Naive thymus-derived CD4-positive, alpha-beta T cell (primary cell): ENCODE results near the gene WDR37. TPM values are rescaled to one million over a fixed set of nuclear protein-coding genes. Genes with fewer than 3 reads are reported as not detected.

Experiments
- ATAC-seq: fragments of 150-1000 bp; cut with Tn5 transposase; 2 replicates; pipeline ENCODE4 v1.10.0; 2021; ENCODE audit warnings: mild to moderate bottlenecking, moderate library complexity
- CTCF ChIA-PET: fragments of 350-600 bp; sonication (Branson Sonifier 250); formaldehyde crosslinking; loops from one replicate; lab custom pipeline; 2021; ENCODE audit warnings: antibody characterized with exemption; lab: Charles Lee
- POLR2A ChIA-PET: fragments of 350-600 bp; sonication (Branson Sonifier 250); formaldehyde crosslinking; loops from one replicate; lab custom pipeline; 2021; ENCODE audit warnings: antibody characterized with exemption, inconsistent platforms; lab: Charles Lee
- DNase-seq, 9 donors: peaks; one replicate each; pipeline versions ENCODE4 v3.0.0 to v3.0.0-alpha.2; 2020 to 2022; ENCODE audit warnings: mixed read lengths in 1 of 9
- H3K27ac ChIP-seq: one replicate; pipeline ENCODE4 v1.7.0; 2013; ENCODE audit warnings: mild to moderate bottlenecking, low read depth, low read length, moderate library complexity
- H3K27me3 ChIP-seq, 2 donors: one replicate each; pipeline ENCODE4 v1.7.0; 2013; ENCODE audit warnings: low read length in 2 of 2, mild to moderate bottlenecking in 2 of 2, moderate library complexity in 2 of 2; ENCODE audit not compliant: control insufficient read depth in 2 of 2, insufficient read depth in 2 of 2
- H3K36me3 ChIP-seq, 3 experiments: 1 replicate in 2 of 3; 2 replicates in 1 of 3; pipeline ENCODE4 v1.7.0; 2013; ENCODE audit warnings: low read length in 3 of 3, mild to moderate bottlenecking in 3 of 3, moderate library complexity in 1 of 3; ENCODE audit not compliant: insufficient read depth in 3 of 3, control insufficient read depth in 2 of 3
- H3K4me1 ChIP-seq, 2 donors: one replicate each; pipeline ENCODE4 v1.7.0; 2013; ENCODE audit warnings: low read length in 2 of 2, mild to moderate bottlenecking in 2 of 2, moderate library complexity in 1 of 2; ENCODE audit not compliant: control insufficient read depth in 2 of 2, insufficient read depth in 2 of 2
- H3K4me3 ChIP-seq: 2 replicates; pipeline ENCODE4 v1.7.0; 2013; ENCODE audit warnings: mild to moderate bottlenecking, low read length
- H3K9me3 ChIP-seq, 3 experiments: 1 replicate in 2 of 3; 2 replicates in 1 of 3; pipeline ENCODE4 v1.7.0; 2013; ENCODE audit warnings: low read length in 3 of 3; ENCODE audit not compliant: control insufficient read depth in 2 of 3
- H3K27ac Mint-ChIP-seq, 9 donors: one replicate each; pipeline ENCODE4 v1.8.0; 2020 to 2022; ENCODE audit warnings: mixed read lengths in 9 of 9, mild to moderate bottlenecking in 8 of 9, moderate library complexity in 5 of 9, inconsistent platforms in 2 of 9
- H3K27me3 Mint-ChIP-seq, 5 donors: one replicate each; pipeline ENCODE4 v1.8.0; 2021 to 2022; ENCODE audit warnings: mixed read lengths in 5 of 5, mild to moderate bottlenecking in 1 of 5
- H3K36me3 Mint-ChIP-seq, 5 donors: one replicate each; pipeline ENCODE4 v1.8.0; 2020 to 2022; ENCODE audit warnings: mixed read lengths in 5 of 5, mild to moderate bottlenecking in 3 of 5, inconsistent platforms in 1 of 5
- H3K4me1 Mint-ChIP-seq, 7 donors: one replicate each; pipeline ENCODE4 v1.8.0; 2020 to 2022; ENCODE audit warnings: mixed read lengths in 7 of 7, mild to moderate bottlenecking in 3 of 7, inconsistent platforms in 1 of 7
- H3K4me3 Mint-ChIP-seq, 10 donors: one replicate each; pipeline ENCODE4 v1.8.0; 2020 to 2022; ENCODE audit warnings: mild to moderate bottlenecking in 10 of 10, mixed read lengths in 10 of 10, moderate library complexity in 6 of 10, inconsistent platforms in 2 of 10
- H3K9me3 Mint-ChIP-seq, 11 donors: one replicate each; pipeline ENCODE4 v1.8.0; 2020 to 2022; ENCODE audit warnings: mixed read lengths in 11 of 11, mild to moderate bottlenecking in 4 of 11, inconsistent platforms in 1 of 11, moderate library complexity in 1 of 11
- intact Hi-C, 2 donors: fragments of 100-400 bp; cut with micrococcal nuclease; formaldehyde crosslinking; loops; one replicate each; pipeline ENCODE4 v1.15.1; 2023
- polyA plus RNA-seq, 2 donors: library from polyadenylated mRNA; unstranded; fragments of 300-500 nt; fragmentation: Illumina TruSeq; gene quantifications; one replicate each; pipeline ENCODE4 v1.2.3, GENCODE V29; 2021
- total RNA-seq, 6 experiments: library from RNA in 5 of 6; stranded (reverse) in 5 of 6; gene quantifications; 1 replicate in 5 of 6; 2 replicates in 1 of 6; pipeline ENCODE4 v1.2.3 and lab custom pipeline; 2021 to 2026

The WDR37 gene
- total and polyA plus RNA-seq, 7 experiments from 2014 or later, result 16.9 to 52.6 (median 35.8) TPM

DNA sequence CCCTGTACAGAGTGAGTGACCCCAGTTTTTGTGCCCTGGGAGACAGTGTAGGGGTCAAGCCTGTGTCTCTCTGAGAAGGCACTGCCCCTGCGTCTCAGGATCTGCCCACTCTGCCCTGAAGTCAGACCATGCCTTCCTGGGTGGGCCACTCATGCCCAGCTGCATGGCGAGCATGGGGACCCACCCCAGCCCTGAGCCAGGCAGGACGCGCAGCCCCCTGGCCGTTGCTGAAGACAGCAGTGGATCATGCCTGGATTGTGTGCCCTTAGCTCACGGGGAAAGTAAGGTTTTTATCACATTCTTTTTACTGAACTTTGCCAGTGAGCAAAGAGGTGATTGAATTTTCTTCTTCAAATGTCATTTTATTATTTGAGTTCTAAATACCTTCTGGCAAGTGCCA is 66.2 kb downstream of the WDR37 start:
- H3K4me3 ChIP-seq, result no peak overlapping the region
- ChIA-PET POLR2A (interaction anchor here (1.1 kb wide), 1 partner anchor 14 kb away, joined by 3 read pairs; no protein-coding TSS in a partner anchor), CTCF (no interaction called here)
- H3K9me3 ChIP-seq, result no peaks in the 10 kb centered on the region
- Mint-ChIP-seq H3K27ac (peak overlapping the region in 7 of 9 donors; percentile 2 to 83 (median 69)), H3K4me3 (no peak overlapping the region), H3K4me1 (peaks cover 12 to 62% (median 51%) of the 10 kb centered on the region in 7 donors), H3K36me3 (peaks cover 19 to 83% (median 48%) of the 10 kb centered on the region in 5 donors), H3K27me3 (no peaks in the 10 kb centered on the region), H3K9me3 (peaks cover 0 to 6% (median 0%) of the 10 kb centered on the region in 11 donors)
- peaks cover 18 to 81% (median 28%) of the 10 kb centered on the region in 3 experiments for H3K36me3 ChIP-seq
- H3K27me3 ChIP-seq, result no peaks in the 10 kb centered on the region
- ATAC-seq, result no peak
- H3K4me1 ChIP-seq, result peaks cover 0 to 18% of the 10 kb centered on the region in 2 donors
- intact Hi-C loops, result no loop called here
- no peak for DNase-seq
- H3K27ac ChIP-seq, result peak overlapping the region; percentile 28

DNA sequence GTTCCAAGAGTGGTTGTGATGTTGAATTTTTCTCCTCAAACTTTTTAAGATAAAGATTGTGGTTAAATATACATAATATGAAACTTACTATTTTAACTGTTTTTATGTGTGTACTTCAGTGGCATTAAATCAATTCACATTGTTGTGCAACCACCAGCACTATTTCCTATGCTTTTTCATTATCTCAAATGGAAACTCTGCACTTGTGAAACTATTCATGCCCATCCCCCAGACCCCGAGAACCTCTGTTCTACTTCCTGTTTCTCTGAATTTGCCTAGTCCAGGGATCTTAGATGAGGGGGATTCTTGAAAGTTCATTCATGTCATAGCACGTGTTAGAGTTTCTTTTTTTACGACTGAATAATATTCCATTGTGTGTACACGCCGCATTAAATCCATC is 67.0 kb downstream of the WDR37 start:
- Mint-ChIP-seq H3K27me3 (no peaks in the 10 kb centered on the region), H3K9me3 (peaks cover 0 to 5% (median 0%) of the 10 kb centered on the region in 11 donors), H3K36me3 (peaks cover 19 to 84% (median 44%) of the 10 kb centered on the region in 5 donors), H3K27ac (peak overlapping the region in 8 of 9 donors; percentile 29 to 83 (median 66)), H3K4me1 (peaks cover 9 to 58% (median 49%) of the 10 kb centered on the region in 7 donors), H3K4me3 (peak overlapping the region in 3 of 10 donors; percentile 5 to 36 (median 11))
- Histone ChIP-seq H3K27me3 (no peaks in the 10 kb centered on the region), H3K36me3 (peaks cover 18 to 88% (median 28%) of the 10 kb centered on the region in 3 experiments), H3K27ac (no peak overlapping the region), H3K9me3 (no peaks in the 10 kb centered on the region), H3K4me1 (peaks cover 0 to 15% of the 10 kb centered on the region in 2 donors), H3K4me3 (no peak overlapping the region)
- no peak for DNase-seq
- POLR2A ChIA-PET, result no interaction called here
- CTCF ChIA-PET, result no interaction called here
- no peak for ATAC-seq
- intact Hi-C loops, result no loop called here

DNA sequence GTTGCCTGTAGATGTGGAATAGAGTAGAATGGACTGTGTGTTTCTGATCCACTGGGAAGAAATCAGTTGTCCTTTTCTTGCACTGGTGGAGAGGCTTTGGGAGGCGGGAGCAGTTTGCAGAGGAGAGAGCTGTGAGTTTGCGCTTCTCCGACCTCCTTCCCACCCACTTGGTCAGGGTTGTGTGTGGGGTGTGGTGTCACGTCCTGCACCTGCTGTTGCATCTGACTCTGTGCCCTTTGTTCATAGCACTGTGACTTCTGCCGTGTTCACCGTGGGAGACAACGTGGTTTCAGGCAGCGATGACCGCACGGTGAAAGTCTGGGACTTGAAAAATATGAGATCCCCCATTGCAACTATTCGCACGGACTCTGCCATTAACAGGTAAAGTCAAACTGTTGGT is 67.8 kb downstream of the WDR37 start:
- Mint-ChIP-seq H3K27me3 (no peaks in the 10 kb centered on the region), H3K4me3 (peak overlapping the region in 2 of 10 donors; percentile 5 to 11), H3K36me3 (peaks cover 19 to 85% (median 45%) of the 10 kb centered on the region in 5 donors), H3K9me3 (no peaks in the 10 kb centered on the region), H3K27ac (peak overlapping the region in 7 of 9 donors; percentile 17 to 76 (median 49)), H3K4me1 (peaks cover 9 to 51% (median 42%) of the 10 kb centered on the region in 7 donors)
- CTCF ChIA-PET, result no interaction called here
- Histone ChIP-seq H3K27me3 (no peaks in the 10 kb centered on the region), H3K4me1 (peaks cover 0 to 9% of the 10 kb centered on the region in 2 donors), H3K36me3 (peaks cover 19 to 88% (median 24%) of the 10 kb centered on the region in 3 experiments), H3K4me3 (no peak overlapping the region), H3K27ac (no peak overlapping the region), H3K9me3 (no peaks in the 10 kb centered on the region)
- no peak for DNase-seq
- ATAC-seq, result no peak
- intact Hi-C loops, result no loop called here
- POLR2A ChIA-PET, result no interaction called here

DNA sequence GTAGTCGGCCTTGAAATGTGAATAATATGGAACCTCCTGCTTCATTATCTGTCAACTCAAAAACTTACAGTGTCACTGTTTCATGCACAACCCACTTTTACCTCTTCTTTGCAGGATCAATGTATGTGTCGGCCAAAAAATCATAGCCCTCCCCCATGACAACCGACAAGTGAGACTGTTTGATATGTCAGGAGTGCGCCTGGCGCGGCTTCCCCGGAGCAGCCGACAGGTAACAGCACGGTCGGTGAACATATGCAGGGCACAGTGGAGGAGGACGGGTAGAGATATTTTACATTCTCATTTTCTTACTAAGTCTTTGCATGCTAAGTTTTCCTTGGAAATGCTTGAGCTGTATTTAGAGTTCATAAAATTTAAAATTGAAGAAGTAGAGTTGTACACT is 68.6 kb downstream of the WDR37 start:
- Histone ChIP-seq H3K27ac (no peak overlapping the region), H3K9me3 (no peaks in the 10 kb centered on the region), H3K4me1 (peaks cover 0 to 4% of the 10 kb centered on the region in 2 donors), H3K4me3 (no peak overlapping the region), H3K27me3 (no peaks in the 10 kb centered on the region), H3K36me3 (peaks cover 27 to 88% (median 27%) of the 10 kb centered on the region in 3 experiments)
- Mint-ChIP-seq H3K36me3 (peaks cover 19 to 87% (median 49%) of the 10 kb centered on the region in 5 donors), H3K27ac (peak overlapping the region in 4 of 9 donors; percentile 46 to 70 (median 63)), H3K27me3 (no peaks in the 10 kb centered on the region), H3K9me3 (no peaks in the 10 kb centered on the region), H3K4me1 (peaks cover 9 to 42% (median 33%) of the 10 kb centered on the region in 7 donors), H3K4me3 (no peak overlapping the region)
- no peak for DNase-seq
- intact Hi-C loops, result no loop called here
- POLR2A ChIA-PET, result no interaction called here
- CTCF ChIA-PET, result no interaction called here
- no peak for ATAC-seq

DNA sequence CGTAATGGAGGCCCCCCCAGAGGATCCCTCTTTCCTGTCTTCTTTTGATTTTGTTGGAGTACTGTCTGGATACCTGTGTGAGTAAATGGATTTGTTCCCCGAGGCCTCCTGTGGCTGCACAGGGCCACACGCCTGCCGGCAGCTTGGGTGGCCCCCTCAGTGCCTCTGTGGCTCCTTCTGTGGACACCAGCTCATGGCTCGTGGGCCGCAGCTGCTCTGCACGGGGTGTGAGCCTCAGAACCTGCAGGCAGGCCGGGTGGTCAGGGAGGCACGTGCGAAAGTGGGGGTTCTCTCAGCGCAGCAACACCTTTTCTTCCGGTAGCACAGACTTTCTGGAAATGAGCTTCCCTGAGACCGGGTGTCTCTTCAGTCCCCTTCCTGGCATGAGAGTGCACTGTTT is 70.3 kb downstream of the WDR37 start:
- Histone ChIP-seq H3K4me1 (peaks cover 0 to 4% of the 10 kb centered on the region in 2 donors), H3K9me3 (no peaks in the 10 kb centered on the region), H3K36me3 (peaks cover 33 to 88% (median 34%) of the 10 kb centered on the region in 3 experiments), H3K27ac (no peak overlapping the region), H3K4me3 (no peak overlapping the region), H3K27me3 (no peaks in the 10 kb centered on the region)
- H3K27ac Mint-ChIP-seq, result no peak overlapping the region
- H3K4me3 Mint-ChIP-seq, result no peak overlapping the region
- H3K36me3 Mint-ChIP-seq, result peaks cover 20 to 87% (median 52%) of the 10 kb centered on the region in 5 donors
- DNase-seq, result peak in 1 of 9 donors; percentile 16
- POLR2A ChIA-PET, result no interaction called here
- no peak for ATAC-seq
- no peaks in the 10 kb centered on the region for H3K27me3 Mint-ChIP-seq
- no peaks in the 10 kb centered on the region for H3K9me3 Mint-ChIP-seq
- peaks cover 9 to 36% (median 25%) of the 10 kb centered on the region in 7 donors for H3K4me1 Mint-ChIP-seq
- intact Hi-C loops, result no loop called here
- CTCF ChIA-PET, result no interaction called here

DNA sequence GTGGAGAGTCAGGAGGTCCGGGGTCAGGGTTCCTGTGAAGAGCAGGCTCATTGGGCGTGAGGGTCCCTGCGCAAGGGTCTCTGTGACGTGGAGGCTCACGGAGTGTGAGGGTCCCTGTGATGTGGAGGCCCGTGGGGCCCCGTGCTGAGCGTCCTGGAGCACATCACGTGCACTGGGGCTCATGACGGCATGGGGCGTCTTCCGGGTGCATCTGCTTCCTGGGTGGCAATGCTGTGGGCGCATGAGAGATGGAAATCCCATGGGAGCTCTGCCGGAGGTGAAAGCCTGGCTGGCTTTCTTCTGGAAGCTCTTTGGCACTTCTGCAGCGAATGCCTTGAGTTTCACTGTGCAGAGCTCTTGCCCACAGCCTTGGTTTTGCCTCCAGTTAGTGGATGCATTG is 71.4 kb downstream of the WDR37 start:
- H3K36me3 Mint-ChIP-seq, result peaks cover 20 to 84% (median 47%) of the 10 kb centered on the region in 5 donors
- H3K9me3 ChIP-seq, result no peaks in the 10 kb centered on the region
- peaks cover 0 to 4% of the 10 kb centered on the region in 2 donors for H3K4me1 ChIP-seq
- H3K27me3 ChIP-seq, result no peaks in the 10 kb centered on the region
- DNase-seq (peak in 1 of 9 donors; percentile 13), ATAC-seq (no peak)
- ChIA-PET CTCF (interaction anchor here (0.6 to 2.2 kb wide), 2 partner anchors 18 to 128 kb away, joined by 3 to 5 read pairs; no protein-coding TSS in a partner anchor), POLR2A (no interaction called here)
- H3K4me1 Mint-ChIP-seq, result peaks cover 9 to 27% (median 23%) of the 10 kb centered on the region in 7 donors
- peaks cover 25 to 81% (median 34%) of the 10 kb centered on the region in 3 experiments for H3K36me3 ChIP-seq
- intact Hi-C loops, result no loop called here
- no peaks in the 10 kb centered on the region for H3K9me3 Mint-ChIP-seq
- no peak overlapping the region for H3K27ac ChIP-seq
- peak overlapping the region in 1 of 9 donors; percentile 56 for H3K27ac Mint-ChIP-seq
- no peaks in the 10 kb centered on the region for H3K27me3 Mint-ChIP-seq
- no peak overlapping the region for H3K4me3 ChIP-seq
- H3K4me3 Mint-ChIP-seq, result peak overlapping the region in 1 of 10 donors; percentile 20
